NCI-H748 (cell line): ENCODE measurements around the gene DVL1.
"Not testable (repeated sequence)": the region's sequence is repeated elsewhere in the genome, so short reads cannot be mapped to it uniquely, and the experiment has no call there.

Source experiments
- DNase-seq: peaks from one replicate; lab custom pipeline; 2025; ENCODE audit not compliant: unreplicated experiment; lab: John Stamatoyannopoulos, UW

Gene DVL1

DNA sequence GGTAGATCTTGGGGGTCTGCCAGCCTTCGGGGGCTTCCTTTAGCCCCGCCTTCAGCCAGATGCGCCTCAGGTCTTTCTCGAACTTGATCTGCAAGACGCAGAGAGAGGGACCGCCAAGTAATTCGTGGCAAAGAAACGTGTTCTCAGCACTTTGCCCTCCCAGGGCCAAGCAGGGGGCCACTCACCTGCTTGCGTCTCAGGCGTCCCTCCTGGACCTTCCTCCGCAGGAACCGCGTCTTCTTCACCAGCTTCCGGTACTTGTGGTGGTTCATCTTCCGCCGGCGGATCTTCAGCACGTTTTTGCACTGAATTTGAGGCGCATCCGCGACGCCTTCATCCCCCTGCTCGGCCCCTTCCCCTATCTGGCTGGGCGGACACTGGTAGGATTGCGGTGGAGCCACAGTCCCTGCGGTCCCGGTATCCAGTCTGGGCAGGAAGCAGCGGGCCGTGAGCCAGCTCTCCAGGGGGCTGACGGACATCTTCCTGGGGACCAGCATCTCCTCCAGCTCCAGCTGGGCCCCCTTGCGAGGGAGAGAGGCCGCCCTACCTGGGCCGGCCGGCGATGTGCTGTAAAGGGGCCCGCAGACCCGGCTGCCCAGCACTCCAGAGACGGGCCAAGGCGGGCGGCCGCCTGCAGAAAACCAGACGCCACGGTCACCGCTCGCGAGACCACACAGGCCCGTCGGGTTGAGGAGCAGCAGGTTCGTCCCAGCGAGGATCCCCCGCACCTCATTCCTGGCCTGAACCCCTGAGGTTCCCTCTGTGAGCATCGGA, 24.8 kb upstream of the DVL1 start:
- DNase-seq, result no peak

GRCh38 chr1:1373051-1373814, 24.0 kb upstream of the DVL1 start:
- no peak for DNase-seq

- DNase-seq, result peak; percentile 42
These were observed 22.8 kb upstream of the DVL1 start for GRCh38 chr1:1371746-1372711.

DNA sequence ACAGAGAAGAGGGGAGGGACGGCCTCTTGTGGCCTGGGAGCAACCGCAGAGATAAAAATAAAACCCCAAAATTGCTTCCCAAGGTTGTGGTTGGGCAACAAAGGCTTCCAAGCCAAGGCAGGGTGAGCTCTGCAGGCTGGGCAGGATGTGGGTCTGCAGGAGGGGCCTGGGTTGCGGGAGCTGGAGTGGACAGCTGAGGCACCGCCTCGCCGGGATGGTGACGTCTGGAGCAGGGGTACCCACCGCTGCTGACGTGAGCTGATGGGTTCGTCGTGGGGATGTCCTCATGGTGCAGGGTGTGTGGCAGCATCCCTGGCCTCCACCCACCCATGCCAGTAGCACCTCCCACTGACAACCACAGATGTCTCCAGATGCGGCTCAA, 22.1 kb upstream of the DVL1 start:
- DNase-seq, result no peak

- DNase-seq, result no peak
These were observed 21.6 kb upstream of the DVL1 start for GRCh38 chr1:1370771-1371300.

DNA sequence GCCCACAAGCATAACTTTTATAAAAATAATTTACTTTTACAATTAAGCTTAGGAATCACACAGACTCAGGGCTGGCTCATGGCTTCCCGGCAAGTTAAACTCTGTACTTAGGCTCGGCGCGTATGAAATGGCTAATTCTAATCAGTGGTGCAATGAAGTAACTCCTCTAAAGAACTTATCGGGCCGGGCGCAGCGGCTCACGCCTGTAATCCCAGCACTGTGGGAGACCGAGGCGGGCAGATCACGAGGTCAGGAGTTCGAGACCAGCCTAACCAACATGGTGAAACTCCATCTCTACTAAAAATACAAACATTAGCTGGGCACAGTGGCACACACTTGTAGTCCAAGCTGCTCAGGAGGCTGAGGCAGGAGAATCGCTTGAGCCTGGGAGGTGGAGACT, 20.9 kb upstream of the DVL1 start:
- not testable (repeated sequence) for DNase-seq

- no peak for DNase-seq
These were observed 18.1 kb upstream of the DVL1 start for GRCh38 chr1:1367315-1367714.

DNA sequence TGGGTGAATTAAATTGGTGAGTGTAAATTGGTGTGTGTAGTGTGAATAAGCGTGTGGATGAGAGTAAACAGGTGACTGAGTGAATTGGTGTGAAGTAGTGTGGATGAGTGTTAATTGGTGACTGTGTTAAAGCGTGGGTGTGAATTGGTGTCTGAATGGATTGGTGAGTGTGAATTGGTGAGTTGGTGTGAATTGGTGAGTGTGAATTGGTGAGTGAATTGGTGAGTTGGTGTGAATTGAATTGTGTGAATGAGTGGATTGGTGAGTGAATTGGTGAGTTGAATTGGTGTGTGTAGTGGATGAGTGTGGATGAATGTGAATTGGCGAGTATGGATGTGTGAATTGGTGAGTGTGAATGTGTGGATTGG, 17.5 kb upstream of the DVL1 start:
- DNase-seq, result no peak

GRCh38 chr1:1365875-1366698, 16.9 kb upstream of the DVL1 start:
- DNase-seq, result no peak

GRCh38 chr1:1364266-1364665, 15.0 kb upstream of the DVL1 start:
- DNase-seq, result no peak

- no peak for DNase-seq
These were observed 12.8 kb upstream of the DVL1 start for GRCh38 chr1:1361982-1362423.

DNA sequence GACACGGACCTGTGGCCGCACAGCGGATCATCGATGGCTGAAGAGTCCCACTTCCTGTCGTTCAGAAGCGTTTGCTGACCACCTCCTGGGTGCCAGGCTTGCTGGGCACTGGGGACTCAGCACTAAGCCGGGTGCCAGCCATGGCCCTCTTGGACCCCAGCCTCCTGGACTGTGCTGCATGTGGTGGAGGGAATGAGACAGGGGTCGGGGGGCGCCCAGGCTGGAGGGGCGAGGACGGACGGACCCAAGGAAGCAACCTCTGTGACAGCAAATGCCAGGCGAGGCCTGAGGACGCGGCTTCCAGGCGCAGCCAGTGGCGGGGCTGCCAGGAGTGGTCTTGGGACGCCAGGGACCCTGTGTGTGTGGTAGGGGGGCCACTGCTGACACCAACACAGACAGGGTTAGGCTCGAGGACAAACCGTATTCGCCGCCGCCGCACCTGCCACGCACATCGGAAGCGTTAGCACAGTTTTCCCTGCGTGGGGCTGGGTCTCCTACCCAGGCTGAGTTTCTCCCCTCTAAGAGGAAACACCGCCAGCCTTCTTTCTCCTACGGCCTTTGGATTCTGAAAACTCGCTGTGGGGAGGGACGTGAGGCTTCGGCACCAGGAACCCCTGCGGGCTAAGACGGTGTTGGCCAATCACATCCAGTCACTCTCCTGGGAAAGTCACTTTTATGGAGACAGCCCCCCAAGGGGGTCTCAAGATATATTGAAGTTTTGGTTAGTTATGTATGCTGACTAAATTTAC, 12.2 kb upstream of the DVL1 start:
- DNase-seq, result no peak

- DNase-seq, result no peak
These were observed 11.4 kb upstream of the DVL1 start for GRCh38 chr1:1360506-1361169.

- no peak for DNase-seq
These were observed 10.6 kb upstream of the DVL1 start for GRCh38 chr1:1359664-1360468.

- no peak for DNase-seq
These were observed 10.1 kb upstream of the DVL1 start for GRCh38 chr1:1359308-1359663.

DNA sequence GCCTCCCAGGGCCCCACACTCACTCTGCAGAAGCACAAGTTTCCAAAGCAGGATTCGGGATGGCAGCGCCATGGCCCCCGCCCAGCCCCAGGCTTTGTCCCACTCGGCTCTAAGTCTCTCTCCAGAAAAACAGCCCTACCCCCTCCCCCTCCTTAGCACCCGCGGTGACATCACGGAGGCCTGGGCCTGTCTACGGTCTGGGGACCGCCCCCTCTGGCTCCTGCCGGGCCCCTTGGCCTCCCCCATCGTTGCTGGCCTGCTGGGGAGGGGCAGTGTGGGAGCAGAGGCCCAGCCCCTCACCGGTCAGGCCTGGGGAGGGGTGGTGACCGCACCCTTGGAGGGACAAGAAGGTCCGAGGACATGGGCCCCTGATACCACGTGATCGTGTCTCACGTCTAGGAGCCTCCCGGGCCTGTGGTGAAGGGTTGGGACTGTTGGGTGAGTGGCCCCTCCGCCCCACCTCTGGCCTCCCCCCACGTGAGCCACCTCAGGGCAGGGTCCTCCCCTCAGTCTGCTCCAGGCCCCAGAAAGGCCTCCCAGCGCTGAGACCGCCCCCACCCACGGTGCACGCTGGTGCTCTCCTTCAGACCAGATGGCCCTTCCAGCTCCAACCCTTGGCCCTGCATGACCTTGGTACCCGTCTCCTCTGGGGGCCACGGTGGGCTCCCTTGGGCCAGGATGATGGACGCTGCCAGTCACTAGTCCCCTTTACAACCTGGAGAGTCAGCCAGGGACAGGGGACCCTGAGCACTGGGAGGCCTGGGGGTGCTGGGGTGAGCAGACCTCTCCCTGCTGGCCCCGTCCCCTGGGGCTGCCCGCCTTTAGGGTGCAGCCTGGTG, 9.4 kb upstream of the DVL1 start, which contains the start of gene MXRA8:
Gene MXRA8 (minus strand): TSS at position 123 of the 839 bp plus-strand sequence. CDS start 51 bp downstream, at position 72.
- no peak for DNase-seq

- no peak for DNase-seq
These were observed 8.7 kb upstream of the DVL1 start for GRCh38 chr1:1357871-1358432.
